ENCODE results near the gene SP140L.
"Not testable (repeated sequence)": the region's sequence is repeated elsewhere in the genome, so short reads cannot be mapped to it uniquely, and the experiment has no call there.

SP140L gene

DNA sequence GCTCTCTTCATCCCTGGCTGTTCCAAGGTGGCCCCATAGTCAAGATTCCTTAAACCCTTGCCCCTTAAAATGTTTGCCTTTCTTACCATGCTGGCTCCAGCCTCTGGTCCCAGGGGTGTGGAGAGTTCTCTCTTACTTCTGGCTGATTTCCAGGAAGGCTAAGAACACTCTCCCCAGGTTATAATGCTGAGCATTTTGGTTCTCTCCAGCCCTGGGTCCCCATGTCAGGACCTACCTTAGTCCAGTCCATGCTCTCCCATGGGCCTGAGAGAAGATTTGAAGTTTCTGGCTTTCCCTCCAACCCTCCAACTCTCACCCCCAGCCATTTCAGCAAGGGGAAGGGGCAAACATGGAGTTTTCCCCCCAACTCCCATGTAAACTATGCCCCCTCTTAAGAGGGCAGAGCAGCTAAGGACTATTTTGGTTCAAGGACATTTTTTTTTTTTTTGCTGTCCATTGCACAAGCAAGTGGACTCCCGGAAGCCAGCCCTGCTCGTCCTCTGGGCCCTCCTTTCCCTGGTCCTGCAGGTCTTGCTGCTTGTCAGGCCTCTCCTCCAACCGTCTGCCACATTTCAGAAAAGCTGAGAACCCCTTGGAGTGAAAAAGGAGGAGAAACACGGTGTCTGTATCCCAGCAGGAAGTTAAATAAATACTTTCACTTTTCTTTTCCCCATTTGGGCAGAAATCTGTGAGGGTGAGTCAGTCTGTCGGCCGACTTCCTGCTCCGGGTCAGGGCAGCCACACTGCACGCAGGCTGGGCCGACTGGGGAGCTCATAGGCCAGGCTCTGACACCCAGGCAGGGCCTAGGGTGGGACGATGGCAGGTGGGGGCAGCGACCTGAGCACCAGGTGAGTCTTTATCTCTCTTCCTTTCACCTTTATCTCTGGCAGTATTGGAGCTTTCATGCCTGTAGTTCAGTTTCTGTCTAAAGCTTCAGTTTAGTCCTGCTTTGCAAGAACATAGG lies at the start of gene SP140L:
TSS of gene SP140L (plus strand) at position 741 of the 965 bp plus-strand sequence. CDS start at position 818, 77 bp downstream.
- Histone ChIP-seq H3K4me3 (ENCODE audit: low read depth, low read length) (no peak within 1 kb of the TSS), H3K27ac (no peak within 1 kb of the TSS), H3K27me3 (ENCODE audit: insufficient read depth, low read depth, severe bottlenecking) (peaks cover 59% of the 10 kb centered on the region), H3K36me3 (no peaks in the 10 kb centered on the region), H3K9me3 (ENCODE audit: severe bottlenecking) (no peaks in the 10 kb centered on the region)
- TF ChIP-seq, protein P1, sequence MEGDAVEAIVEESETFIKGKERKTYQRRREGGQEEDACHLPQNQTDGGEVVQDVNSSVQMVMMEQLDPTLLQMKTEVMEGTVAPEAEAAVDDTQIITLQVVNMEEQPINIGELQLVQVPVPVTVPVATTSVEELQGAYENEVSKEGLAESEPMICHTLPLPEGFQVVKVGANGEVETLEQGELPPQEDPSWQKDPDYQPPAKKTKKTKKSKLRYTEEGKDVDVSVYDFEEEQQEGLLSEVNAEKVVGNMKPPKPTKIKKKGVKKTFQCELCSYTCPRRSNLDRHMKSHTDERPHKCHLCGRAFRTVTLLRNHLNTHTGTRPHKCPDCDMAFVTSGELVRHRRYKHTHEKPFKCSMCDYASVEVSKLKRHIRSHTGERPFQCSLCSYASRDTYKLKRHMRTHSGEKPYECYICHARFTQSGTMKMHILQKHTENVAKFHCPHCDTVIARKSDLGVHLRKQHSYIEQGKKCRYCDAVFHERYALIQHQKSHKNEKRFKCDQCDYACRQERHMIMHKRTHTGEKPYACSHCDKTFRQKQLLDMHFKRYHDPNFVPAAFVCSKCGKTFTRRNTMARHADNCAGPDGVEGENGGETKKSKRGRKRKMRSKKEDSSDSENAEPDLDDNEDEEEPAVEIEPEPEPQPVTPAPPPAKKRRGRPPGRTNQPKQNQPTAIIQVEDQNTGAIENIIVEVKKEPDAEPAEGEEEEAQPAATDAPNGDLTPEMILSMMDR (IDR thresholded peaks at IDR 0.05; ENCODE audit: low read depth, low read length): no peak
- no peak for DNase-seq

DNA sequence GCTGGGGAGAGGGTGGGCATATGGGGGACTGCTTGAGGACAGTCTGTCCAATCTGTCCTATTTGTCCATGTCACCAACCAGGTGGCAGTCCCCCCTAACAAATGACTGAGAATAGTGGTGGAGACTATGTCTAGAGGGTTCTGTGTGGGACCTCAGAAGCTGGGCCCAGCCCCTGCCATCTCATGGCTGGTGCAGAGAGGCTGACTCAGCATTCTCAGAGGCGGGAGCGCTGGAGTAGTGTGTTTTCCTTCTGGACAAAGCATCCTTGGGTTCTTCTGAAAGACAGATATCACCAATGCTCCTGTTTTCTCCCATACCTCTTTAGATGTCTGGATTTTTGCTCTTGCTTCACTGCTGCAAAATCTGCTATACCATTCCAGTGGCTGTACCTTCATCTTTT lies 44.1 kb upstream of the SP140L start:
- Histone ChIP-seq H3K4me3 (ENCODE audit: low read depth, low read length) (no peak overlapping the region), H3K27me3 (ENCODE audit: insufficient read depth, low read depth, severe bottlenecking) (peaks cover 37% of the 10 kb centered on the region)
- TF ChIP-seq, protein P1 (IDR thresholded peaks at IDR 0.05; ENCODE audit: low read depth, low read length): no peak

DNA sequence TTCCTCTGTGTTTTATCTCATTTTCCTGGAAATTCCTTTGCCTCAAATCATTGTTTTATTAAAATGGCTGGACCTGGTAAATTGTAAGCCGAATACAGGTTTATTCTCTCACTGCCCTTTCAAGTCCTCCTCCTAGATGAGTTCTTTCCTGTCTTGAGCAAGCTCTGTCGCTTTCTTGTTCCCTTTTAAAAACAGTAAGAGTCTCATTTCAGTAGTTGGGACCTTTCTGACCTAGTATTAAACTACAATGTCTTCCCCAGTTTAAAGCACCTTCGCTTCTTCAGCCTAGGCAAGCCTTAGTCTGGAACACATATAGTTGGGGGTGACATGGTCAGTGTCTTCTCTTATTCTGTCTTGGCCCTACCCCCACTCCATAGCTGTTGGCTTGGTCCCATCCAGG lies 40.9 kb upstream of the SP140L start:
- TF ChIP-seq, protein P1 (IDR thresholded peaks at IDR 0.05; ENCODE audit: low read depth, low read length): no peak
- no peak overlapping the region for H3K27ac ChIP-seq
- H3K4me3 ChIP-seq (ENCODE audit: low read depth, low read length): no peak overlapping the region
- H3K9me3 ChIP-seq (ENCODE audit: severe bottlenecking): no peaks in the 10 kb centered on the region
- H3K27me3 ChIP-seq (ENCODE audit: insufficient read depth, low read depth, severe bottlenecking): peaks cover 36% of the 10 kb centered on the region
- H3K36me3 ChIP-seq: no peaks in the 10 kb centered on the region
- DNase-seq: no peak

More for the DNA sequence above, 44.1 kb upstream of the SP140L start:
- Histone ChIP-seq H3K36me3 (no peaks in the 10 kb centered on the region), H3K9me3 (ENCODE audit: severe bottlenecking) (no peaks in the 10 kb centered on the region), H3K27ac (no peak overlapping the region)
- DNase-seq: no peak

DNA sequence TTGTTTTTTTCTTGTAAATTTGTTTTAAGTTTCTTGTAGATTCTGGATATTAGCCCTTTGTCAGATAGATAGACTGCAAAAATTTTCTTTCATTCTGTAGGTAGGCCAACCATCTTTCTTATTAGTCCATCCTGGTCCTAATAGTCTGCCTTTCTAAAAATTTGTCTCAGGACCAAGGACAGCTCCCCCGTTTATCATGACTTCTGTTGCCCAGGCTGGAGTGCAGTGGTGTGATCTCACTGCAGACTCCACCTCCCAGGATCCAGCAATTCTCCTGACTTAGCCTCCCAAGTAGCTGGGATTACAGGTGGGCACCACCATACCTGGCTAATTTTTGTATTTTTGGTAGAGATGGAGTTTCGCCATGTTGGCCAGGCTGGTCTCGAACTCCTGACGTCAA lies 37.7 kb upstream of the SP140L start:
- not testable (repeated sequence) for H3K9me3 ChIP-seq (ENCODE audit: severe bottlenecking); H3K27ac ChIP-seq; H3K36me3 ChIP-seq; H3K4me3 ChIP-seq (ENCODE audit: low read depth, low read length); DNase-seq
- H3K27me3 ChIP-seq (ENCODE audit: insufficient read depth, low read depth, severe bottlenecking): peaks cover 39% of the 10 kb centered on the region

DNA sequence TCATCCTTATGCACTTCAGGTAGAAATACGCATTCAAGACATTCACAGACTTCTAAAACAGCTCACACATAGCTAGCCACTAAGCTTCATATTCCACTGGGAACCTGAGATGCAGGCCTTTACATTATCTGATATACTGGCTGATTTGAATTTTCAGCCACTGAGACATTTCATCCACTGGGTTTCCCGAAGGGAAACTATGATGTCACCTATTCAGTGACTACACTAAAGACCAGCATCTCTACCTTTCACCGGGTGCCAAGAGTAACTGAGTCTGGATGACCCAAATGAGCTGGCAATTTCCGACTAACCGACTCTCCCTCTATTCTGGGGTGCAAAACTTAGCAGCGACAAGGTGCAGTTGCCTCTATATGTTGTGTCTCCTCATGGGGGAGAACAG lies 31.8 kb upstream of the SP140L start:
- Histone ChIP-seq H3K27me3 (ENCODE audit: insufficient read depth, low read depth, severe bottlenecking) (peaks cover 34% of the 10 kb centered on the region), H3K4me3 (ENCODE audit: low read depth, low read length) (no peak overlapping the region), H3K27ac (no peak overlapping the region), H3K9me3 (ENCODE audit: severe bottlenecking) (no peaks in the 10 kb centered on the region), H3K36me3 (no peaks in the 10 kb centered on the region)
- DNase-seq: no peak
- TF ChIP-seq, protein P1 (IDR thresholded peaks at IDR 0.05; ENCODE audit: low read depth, low read length): no peak

DNA sequence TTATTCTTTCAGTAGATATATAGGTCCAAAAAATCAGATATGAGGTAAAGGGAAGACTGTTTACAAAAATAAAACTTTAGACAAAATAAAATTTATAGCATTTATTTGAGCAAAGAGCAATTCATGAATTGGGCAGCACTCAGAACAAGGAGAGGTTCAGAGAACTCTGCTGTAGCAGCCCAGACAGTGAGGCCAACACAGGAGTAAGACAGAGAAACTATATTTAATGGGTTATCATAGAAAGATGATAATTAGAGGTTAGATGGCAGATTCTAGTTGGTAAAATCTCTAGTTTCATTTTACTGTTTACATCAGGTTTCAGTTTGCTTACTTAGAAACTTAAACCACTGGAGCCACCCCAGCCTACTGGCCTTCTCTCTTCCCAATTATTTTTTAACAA lies 30.1 kb upstream of the SP140L start:
- no peaks in the 10 kb centered on the region for H3K9me3 ChIP-seq (ENCODE audit: severe bottlenecking)
- H3K4me3 ChIP-seq (ENCODE audit: low read depth, low read length): no peak overlapping the region
- TF ChIP-seq, protein P1 (IDR thresholded peaks at IDR 0.05; ENCODE audit: low read depth, low read length): no peak
- no peak overlapping the region for H3K27ac ChIP-seq
- DNase-seq: no peak
- H3K27me3 ChIP-seq (ENCODE audit: insufficient read depth, low read depth, severe bottlenecking): peaks cover 31% of the 10 kb centered on the region
- H3K36me3 ChIP-seq: no peaks in the 10 kb centered on the region
